Lower lobe of right lung (tissue), 2 donors: ENCODE measurements around the gene PRRX2. TPM values are rescaled to one million over a fixed set of nuclear protein-coding genes. Genes with fewer than 3 reads are reported as not detected.

Experiments used
- ATAC-seq, 2 donors: fragments of 200-7000 bp; cut with Tn5 transposase; one replicate each; pipeline ENCODE4 v1.9.1; 2020 to 2022; ENCODE audit warnings: mild to moderate bottlenecking in 2 of 2, moderate library complexity in 2 of 2
- DNase-seq: peaks from one replicate; pipeline ENCODE4 v3.0.0-alpha.2; 2020
- H3K27ac ChIP-seq: fragments of 200-600 bp; one replicate; pipeline ENCODE4 v1.8.0; 2022
- H3K27me3 ChIP-seq: fragments of 200-600 bp; one replicate; pipeline ENCODE4 v1.8.0; 2022; ENCODE audit warnings: low read depth
- H3K36me3 ChIP-seq: fragments of 200-600 bp; one replicate; pipeline ENCODE4 v1.8.0; 2022; ENCODE audit warnings: mild to moderate bottlenecking
- H3K4me1 ChIP-seq: fragments of 200-600 bp; one replicate; pipeline ENCODE4 v1.8.0; 2022
- H3K4me3 ChIP-seq: fragments of 200-600 bp; one replicate; pipeline ENCODE4 v1.8.0; 2022; ENCODE audit warnings: mild to moderate bottlenecking
- H3K9me3 ChIP-seq: fragments of 200-600 bp; one replicate; pipeline ENCODE4 v1.8.0; 2022
- CTCF ChIP-seq: fragments of 200-600 bp; IDR thresholded peaks from one replicate; pipeline ENCODE4 v1.8.0; 2022; ENCODE audit warnings: antibody characterized with exemption, mild to moderate bottlenecking
- intact Hi-C: fragments of 100-400 bp; cut with DNase I; formaldehyde crosslinking; loops from one replicate; pipeline ENCODE4 v1.11.0; 2022
- total RNA-seq: library from RNA; stranded (reverse); fragmentation: NEBNext Ultra II Directional; extraction: Animal tissue kit (Norgen Biotek cat#: 25700); gene quantifications from one replicate; pipeline ENCODE4 v1.2.1, GENCODE V29; 2021
- donor health status: DM: no; HTN: yes; CAD: no; lungs with severe emphysema.

The PRRX2 gene
- total RNA-seq, 1 donor from 2014 or later, result 2.5 TPM

GRCh38 chr9:129720181-129720864 lies 54.9 kb downstream of the PRRX2 start:
- DNase-seq, result no peak

GRCh38 chr9:129720865-129721545 lies 55.6 kb downstream of the PRRX2 start:
- Histone ChIP-seq H3K27ac (no peak overlapping the region), H3K9me3 (no peaks in the 10 kb centered on the region), H3K27me3 (peaks cover 7% of the 10 kb centered on the region), H3K4me3 (no peak overlapping the region), H3K36me3 (no peaks in the 10 kb centered on the region), H3K4me1 (no peaks in the 10 kb centered on the region)
- ATAC-seq (no peak), DNase-seq (no peak)
- intact Hi-C loops, result no loop called here
- no peak for TF ChIP-seq CTCF

More at GRCh38 chr9:129720181-129720864, 54.9 kb downstream of the PRRX2 start:
- no peak for TF ChIP-seq CTCF
- no peak overlapping the region for H3K27ac ChIP-seq
- H3K4me3 ChIP-seq, result no peak overlapping the region
- H3K27me3 ChIP-seq, result peaks cover 6% of the 10 kb centered on the region
- no peaks in the 10 kb centered on the region for H3K36me3 ChIP-seq
- no peaks in the 10 kb centered on the region for H3K9me3 ChIP-seq
- no peaks in the 10 kb centered on the region for H3K4me1 ChIP-seq
- intact Hi-C loops, result no loop called here
- ATAC-seq, result no peak

GRCh38 chr9:129722913-129723312 lies 57.5 kb downstream of the PRRX2 start:
- no peak for DNase-seq
- intact Hi-C loops, result no loop called here
- no peak for ATAC-seq
- Histone ChIP-seq H3K27ac (no peak overlapping the region), H3K27me3 (peaks cover 10% of the 10 kb centered on the region), H3K9me3 (no peaks in the 10 kb centered on the region), H3K4me3 (no peak overlapping the region), H3K36me3 (no peaks in the 10 kb centered on the region), H3K4me1 (peaks cover 6% of the 10 kb centered on the region)
- TF ChIP-seq CTCF, result no peak

- Histone ChIP-seq H3K9me3 (no peaks in the 10 kb centered on the region), H3K4me1 (peaks cover 6% of the 10 kb centered on the region), H3K4me3 (no peak overlapping the region), H3K27ac (no peak overlapping the region), H3K27me3 (peaks cover 6% of the 10 kb centered on the region), H3K36me3 (no peaks in the 10 kb centered on the region)
- ATAC-seq (no peak), DNase-seq (no peak)
- intact Hi-C loops, result no loop called here
- no peak for TF ChIP-seq CTCF
Observed at GRCh38 chr9:129724456-129725190, 59.2 kb downstream of the PRRX2 start.

- peaks cover 6% of the 10 kb centered on the region for H3K4me1 ChIP-seq
- no peak for TF ChIP-seq CTCF
- ATAC-seq (no peak), DNase-seq (no peak)
- intact Hi-C loops, result no loop called here
- no peak overlapping the region for H3K4me3 ChIP-seq
- no peak overlapping the region for H3K27ac ChIP-seq
- H3K27me3 ChIP-seq, result peaks cover 9% of the 10 kb centered on the region
- no peaks in the 10 kb centered on the region for H3K36me3 ChIP-seq
- H3K9me3 ChIP-seq, result no peaks in the 10 kb centered on the region
Observed at GRCh38 chr9:129725795-129726251, 60.4 kb downstream of the PRRX2 start.
